Thyroid gland (tissue), 4 donors: ENCODE results near the gene LILRB1.
"Not testable (repeated sequence)": the region's sequence is repeated elsewhere in the genome, so short reads cannot be mapped to it uniquely, and the experiment has no call there.

Source experiments
- POLR2A ChIP-seq, 2 donors: fragments of 450-650 bp; IDR thresholded peaks; one replicate each; pipeline ENCODE4 v1.6.1; 2017; ENCODE audit warnings: antibody characterized with exemption in 2 of 2, mild to moderate bottlenecking in 2 of 2, moderate library complexity in 1 of 2
- TF ChIP-seq, protein P1 (sequence below), 6 experiments: fragments of 200-600 bp in 3 of 6; fragments of 450-650 bp in 3 of 6; sonication (generic) in 3 of 6; IDR thresholded peaks; one replicate each; pipeline ENCODE4 v1.5.1; 2016 to 2019; ENCODE audit warnings: antibody characterized with exemption in 6 of 6, mild to moderate bottlenecking in 2 of 6, inconsistent platforms in 1 of 6, moderate library complexity in 1 of 6

GRCh38 chr19:54642953-54643352, 12.7 kb downstream of the LILRB1 start:
- TF ChIP-seq, protein P1, sequence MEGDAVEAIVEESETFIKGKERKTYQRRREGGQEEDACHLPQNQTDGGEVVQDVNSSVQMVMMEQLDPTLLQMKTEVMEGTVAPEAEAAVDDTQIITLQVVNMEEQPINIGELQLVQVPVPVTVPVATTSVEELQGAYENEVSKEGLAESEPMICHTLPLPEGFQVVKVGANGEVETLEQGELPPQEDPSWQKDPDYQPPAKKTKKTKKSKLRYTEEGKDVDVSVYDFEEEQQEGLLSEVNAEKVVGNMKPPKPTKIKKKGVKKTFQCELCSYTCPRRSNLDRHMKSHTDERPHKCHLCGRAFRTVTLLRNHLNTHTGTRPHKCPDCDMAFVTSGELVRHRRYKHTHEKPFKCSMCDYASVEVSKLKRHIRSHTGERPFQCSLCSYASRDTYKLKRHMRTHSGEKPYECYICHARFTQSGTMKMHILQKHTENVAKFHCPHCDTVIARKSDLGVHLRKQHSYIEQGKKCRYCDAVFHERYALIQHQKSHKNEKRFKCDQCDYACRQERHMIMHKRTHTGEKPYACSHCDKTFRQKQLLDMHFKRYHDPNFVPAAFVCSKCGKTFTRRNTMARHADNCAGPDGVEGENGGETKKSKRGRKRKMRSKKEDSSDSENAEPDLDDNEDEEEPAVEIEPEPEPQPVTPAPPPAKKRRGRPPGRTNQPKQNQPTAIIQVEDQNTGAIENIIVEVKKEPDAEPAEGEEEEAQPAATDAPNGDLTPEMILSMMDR (IDR thresholded peaks at IDR 0.05) = not testable (repeated sequence)
- TF ChIP-seq POLR2A (IDR thresholded peaks at IDR 0.05) = not testable (repeated sequence)
